ENCODE data around the gene GALNT2. TPM values are rescaled to one million over a fixed set of nuclear protein-coding genes. Genes with fewer than 3 reads are reported as not detected.

GALNT2 gene
- total and polyA plus RNA-seq, 9 of the 15 experiments (the other 6 are each of a cell fraction or from before 2014, with no cell fraction given) = 1.6 to 106 (median 51.9) TPM

DNA sequence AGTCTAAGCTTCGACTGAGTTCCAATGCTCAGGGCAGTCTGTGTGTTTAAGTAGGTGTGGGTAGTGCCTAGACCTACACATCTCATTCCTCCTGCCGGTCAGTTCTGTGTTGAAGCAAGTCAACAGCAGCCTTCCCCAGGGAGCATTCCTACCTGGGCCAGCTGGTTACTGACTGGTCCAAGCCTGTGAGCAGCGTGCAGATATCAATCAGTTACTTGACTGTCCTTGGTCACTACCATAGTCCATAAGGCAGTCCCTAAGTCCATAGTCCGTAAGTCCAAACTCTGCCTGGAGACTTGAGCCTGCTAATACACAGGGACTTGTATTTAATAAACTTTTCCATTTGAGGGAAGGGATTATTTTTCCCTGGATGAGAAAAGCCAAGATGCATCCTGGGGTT lies 187.2 kb downstream of the GALNT2 start:
- FAIRE-seq = no peak
- ChIA-PET POLR2A (interaction anchor here (1.4 kb wide), 1 partner anchor 9 kb away, joined by 5 read pairs; no protein-coding TSS in a partner anchor), CTCF (ENCODE audit: low intra/inter-chr PET ratio) (no interaction called here)
- H3K4me2 ChIP-seq (ENCODE audit: insufficient read depth, low read length) = no peak overlapping the region
- 92% methylated on average over 4 of the region's 4 CpGs for WGBS (ENCODE audit: insufficient coverage, low coverage, missing lambda C conversion rate)
- no peak overlapping the region for H3K9ac ChIP-seq (ENCODE audit: insufficient read depth in 1 of 2, low read depth in 2 of 2, low read length in 2 of 2)
- intact Hi-C loops (cut with micrococcal nuclease) = no loop called here
- no peaks in the 10 kb centered on the region for H3K9me1 ChIP-seq (ENCODE audit: control insufficient read depth, insufficient read depth, low read length)
- no peak overlapping the region for H3K27ac ChIP-seq (ENCODE audit: extremely low read depth, low read depth, low read length)
- H2AFZ ChIP-seq (ENCODE audit: low read depth, low read length) = no peak overlapping the region
- in situ Hi-C loops (cut with MboI) = no loop called here
- no peaks in the 10 kb centered on the region for H3K27me3 ChIP-seq (ENCODE audit: control insufficient read depth in 2 of 2, insufficient read depth in 2 of 2, low read length in 2 of 2)
- H3K79me2 ChIP-seq (ENCODE audit: control insufficient read depth, insufficient read depth, low read length) = no peaks in the 10 kb centered on the region
- TF ChIP-seq, protein P1, sequence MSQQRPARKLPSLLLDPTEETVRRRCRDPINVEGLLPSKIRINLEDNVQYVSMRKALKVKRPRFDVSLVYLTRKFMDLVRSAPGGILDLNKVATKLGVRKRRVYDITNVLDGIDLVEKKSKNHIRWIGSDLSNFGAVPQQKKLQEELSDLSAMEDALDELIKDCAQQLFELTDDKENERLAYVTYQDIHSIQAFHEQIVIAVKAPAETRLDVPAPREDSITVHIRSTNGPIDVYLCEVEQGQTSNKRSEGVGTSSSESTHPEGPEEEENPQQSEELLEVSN (IDR thresholded peaks at IDR 0.05; ENCODE audit: borderline replicate concordance in 1 of 2, extremely low read depth in 1 of 2, insufficient read depth in 1 of 2, insufficient read length in 1 of 2, low read depth in 1 of 2, low read length in 1 of 2, poor library complexity in 1 of 2, severe bottlenecking in 1 of 2) = no peak
- TF ChIP-seq, protein P2, sequence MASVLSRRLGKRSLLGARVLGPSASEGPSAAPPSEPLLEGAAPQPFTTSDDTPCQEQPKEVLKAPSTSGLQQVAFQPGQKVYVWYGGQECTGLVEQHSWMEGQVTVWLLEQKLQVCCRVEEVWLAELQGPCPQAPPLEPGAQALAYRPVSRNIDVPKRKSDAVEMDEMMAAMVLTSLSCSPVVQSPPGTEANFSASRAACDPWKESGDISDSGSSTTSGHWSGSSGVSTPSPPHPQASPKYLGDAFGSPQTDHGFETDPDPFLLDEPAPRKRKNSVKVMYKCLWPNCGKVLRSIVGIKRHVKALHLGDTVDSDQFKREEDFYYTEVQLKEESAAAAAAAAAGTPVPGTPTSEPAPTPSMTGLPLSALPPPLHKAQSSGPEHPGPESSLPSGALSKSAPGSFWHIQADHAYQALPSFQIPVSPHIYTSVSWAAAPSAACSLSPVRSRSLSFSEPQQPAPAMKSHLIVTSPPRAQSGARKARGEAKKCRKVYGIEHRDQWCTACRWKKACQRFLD (CRISPR knock-in tag; IDR thresholded peaks at IDR 0.05) = no peak
- no peak for TF ChIP-seq ZSCAN32 (CRISPR knock-in tag; IDR thresholded peaks at IDR 0.05)
- TF ChIP-seq, protein P3, sequence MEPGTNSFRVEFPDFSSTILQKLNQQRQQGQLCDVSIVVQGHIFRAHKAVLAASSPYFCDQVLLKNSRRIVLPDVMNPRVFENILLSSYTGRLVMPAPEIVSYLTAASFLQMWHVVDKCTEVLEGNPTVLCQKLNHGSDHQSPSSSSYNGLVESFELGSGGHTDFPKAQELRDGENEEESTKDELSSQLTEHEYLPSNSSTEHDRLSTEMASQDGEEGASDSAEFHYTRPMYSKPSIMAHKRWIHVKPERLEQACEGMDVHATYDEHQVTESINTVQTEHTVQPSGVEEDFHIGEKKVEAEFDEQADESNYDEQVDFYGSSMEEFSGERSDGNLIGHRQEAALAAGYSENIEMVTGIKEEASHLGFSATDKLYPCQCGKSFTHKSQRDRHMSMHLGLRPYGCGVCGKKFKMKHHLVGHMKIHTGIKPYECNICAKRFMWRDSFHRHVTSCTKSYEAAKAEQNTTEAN (CRISPR knock-in tag; IDR thresholded peaks at IDR 0.05) = no peak
- H4K20me1 ChIP-seq (replicated peaks; ENCODE audit: control insufficient read depth, insufficient read depth, low read length) = no peaks in the 10 kb centered on the region
- no peaks in the 10 kb centered on the region for H3K9me3 ChIP-seq (replicated peaks; ENCODE audit: control insufficient read depth, insufficient read depth, low read depth, low read length)
- no TSS peak for BruUV-seq (replicated peaks)
- H3K36me3 ChIP-seq (ENCODE audit: control insufficient read depth, insufficient read depth, low read length) = peaks cover 89% of the 10 kb centered on the region
- H3K4me1 ChIP-seq (replicated peaks in 1 of 2; ENCODE audit: control insufficient read depth in 2 of 2, insufficient read depth in 2 of 2, low read length in 2 of 2) = no peaks in the 10 kb centered on the region
- ATAC-seq = no peak
- DNase-seq (ENCODE audit: extremely low read depth in 1 of 4, low spot score in 3 of 4) = no peak
- H3K4me3 ChIP-seq = no peak overlapping the region

All from K562 (cell line).